Spinal cord (tissue), 10 donors: ENCODE data around the gene TMOD1. TPM values are rescaled to one million over a fixed set of nuclear protein-coding genes. Genes with fewer than 3 reads are reported as not detected.

ENCODE experiments used
- DNase-seq, 6 donors: peaks; one replicate each; pipeline versions ENCODE4 v3.0.0 to v3.0.0-alpha.2; 2013 to 2015; ENCODE audit warnings: low spot score in 6 of 6, low read depth in 4 of 6
- H3K27ac ChIP-seq: one replicate; pipeline ENCODE4 v1.5.1; 2013; ENCODE audit warnings: low read depth, low read length, control low read depth
- H3K27me3 ChIP-seq: one replicate; pipeline ENCODE4 v1.6.1; 2013; ENCODE audit warnings: low read length; ENCODE audit not compliant: control insufficient read depth, insufficient read depth
- H3K36me3 ChIP-seq: one replicate; pipeline ENCODE4 v1.6.1; 2013; ENCODE audit warnings: low read length; ENCODE audit not compliant: control insufficient read depth, insufficient read depth
- H3K4me1 ChIP-seq: one replicate; pipeline ENCODE4 v1.6.1; 2013; ENCODE audit warnings: low read length; ENCODE audit not compliant: control insufficient read depth, insufficient read depth
- H3K4me3 ChIP-seq: one replicate; pipeline ENCODE4 v1.5.1; 2013; ENCODE audit warnings: low read depth, low read length, control low read depth
- H3K9me3 ChIP-seq: one replicate; pipeline ENCODE4 v1.6.1; 2013; ENCODE audit warnings: low read length; ENCODE audit not compliant: control insufficient read depth, insufficient read depth
- WGBS: methylation state at CpG from one replicate; pipeline ENCODE4 v1.1.5; 2013; ENCODE audit warnings: missing lambda C conversion rate; ENCODE audit not compliant: insufficient coverage; 5-methylcytosine and 5-hydroxymethylcytosine counted together
- polyA plus RNA-seq, 2 donors: library from polyadenylated mRNA; unstranded; fragments of 120-200 nt; gene quantifications; one replicate each; pipeline ENCODE4 v1.2.1, GENCODE V29; 2013; ENCODE audit not compliant: insufficient read length in 2 of 2
- total RNA-seq, 2 donors: library from RNA; depleted of rRNA in 1 of 2; stranded (reverse); fragments of 120-200 nt in 1 of 2; fragments of >200 nt in 1 of 2; gene quantifications; one replicate each; pipeline versions ENCODE4 v1.2.3 to v1.2.4, GENCODE V29; 2013 to 2014
- donor health status: healthy.

Gene TMOD1
- total and polyA plus RNA-seq, 4 donors = 27.3 to 104 (median 57.4) TPM

DNA sequence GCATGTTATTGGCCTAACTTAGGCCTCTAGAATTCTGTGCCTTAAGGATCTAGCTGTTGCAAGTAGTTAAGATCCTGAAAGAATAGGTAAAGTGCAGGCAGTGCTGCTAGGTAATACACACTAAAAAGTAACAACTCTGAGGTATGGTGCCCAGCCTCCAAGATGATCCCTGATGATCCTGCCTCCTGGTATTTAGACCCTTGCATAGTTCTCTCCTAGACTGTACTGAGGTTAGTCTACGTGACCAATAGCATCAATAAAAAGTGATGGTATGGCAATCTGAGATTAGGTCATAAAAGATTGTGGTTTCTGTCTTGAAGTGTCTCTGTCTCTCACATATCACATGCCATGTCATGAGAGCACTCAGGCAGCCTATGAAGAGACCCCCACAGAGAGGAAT, 122.5 kb downstream of the TMOD1 start:
- WGBS = no CpG with 5 or more reads among the region's 1 CpG
- no peak overlapping the region for H3K4me3 ChIP-seq
- H3K36me3 ChIP-seq = peaks cover 10% of the 10 kb centered on the region
- no peak for DNase-seq
- H3K9me3 ChIP-seq = no peaks in the 10 kb centered on the region
- no peaks in the 10 kb centered on the region for H3K27me3 ChIP-seq
- H3K4me1 ChIP-seq = no peaks in the 10 kb centered on the region
- no peak overlapping the region for H3K27ac ChIP-seq

DNA sequence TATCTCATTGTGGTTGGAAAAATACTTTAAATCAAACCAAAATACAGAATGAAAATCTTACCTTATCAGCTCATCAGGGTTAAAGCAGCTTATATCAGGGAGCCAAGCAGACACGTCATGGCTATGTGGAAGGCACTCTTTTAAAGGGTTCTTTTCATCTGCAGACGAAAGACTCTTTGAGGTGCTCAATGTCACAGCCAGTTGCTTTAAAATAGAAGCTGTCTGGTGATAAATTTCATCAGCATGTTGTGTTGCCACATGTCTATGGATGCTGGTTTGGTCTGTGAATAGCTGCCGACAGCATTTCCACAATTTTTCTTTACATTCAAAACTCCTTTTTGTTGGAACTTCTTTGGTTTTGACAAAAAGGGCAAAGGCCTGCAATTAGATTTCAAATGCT, 124.2 kb downstream of the TMOD1 start:
- H3K27ac ChIP-seq = no peak overlapping the region
- H3K4me1 ChIP-seq = no peaks in the 10 kb centered on the region
- H3K36me3 ChIP-seq = peaks cover 10% of the 10 kb centered on the region
- H3K4me3 ChIP-seq = no peak overlapping the region
- H3K27me3 ChIP-seq = no peaks in the 10 kb centered on the region
- no peaks in the 10 kb centered on the region for H3K9me3 ChIP-seq
- WGBS = 60% methylated on average over 1 of the region's 3 CpGs
- no peak for DNase-seq

DNA sequence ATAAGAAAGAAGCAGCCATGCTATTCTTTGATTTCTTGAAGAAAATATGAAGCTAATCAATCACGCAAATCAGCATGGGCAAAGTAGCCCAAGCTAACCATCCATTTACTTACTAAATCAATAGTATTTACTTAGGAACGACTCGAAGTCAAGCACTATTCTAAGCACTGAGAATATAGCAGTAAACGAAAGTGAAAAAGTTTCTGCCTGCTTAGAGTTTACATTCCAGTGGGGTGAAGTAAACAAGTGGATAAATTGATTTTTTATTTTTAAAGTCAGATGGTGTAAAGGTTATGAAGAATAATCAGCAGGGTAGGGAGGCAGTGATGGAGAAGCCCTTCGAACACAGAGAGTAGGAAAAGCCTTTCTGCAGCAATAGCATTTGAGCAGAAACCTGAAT, 126.2 kb downstream of the TMOD1 start:
- H3K9me3 ChIP-seq = no peaks in the 10 kb centered on the region
- H3K27ac ChIP-seq = no peak overlapping the region
- H3K36me3 ChIP-seq = peaks cover 5% of the 10 kb centered on the region
- no peak overlapping the region for H3K4me3 ChIP-seq
- peaks cover 16% of the 10 kb centered on the region for H3K4me1 ChIP-seq
- WGBS = no CpG with 5 or more reads among the region's 5 CpGs
- no peaks in the 10 kb centered on the region for H3K27me3 ChIP-seq
- no peak for DNase-seq

DNA sequence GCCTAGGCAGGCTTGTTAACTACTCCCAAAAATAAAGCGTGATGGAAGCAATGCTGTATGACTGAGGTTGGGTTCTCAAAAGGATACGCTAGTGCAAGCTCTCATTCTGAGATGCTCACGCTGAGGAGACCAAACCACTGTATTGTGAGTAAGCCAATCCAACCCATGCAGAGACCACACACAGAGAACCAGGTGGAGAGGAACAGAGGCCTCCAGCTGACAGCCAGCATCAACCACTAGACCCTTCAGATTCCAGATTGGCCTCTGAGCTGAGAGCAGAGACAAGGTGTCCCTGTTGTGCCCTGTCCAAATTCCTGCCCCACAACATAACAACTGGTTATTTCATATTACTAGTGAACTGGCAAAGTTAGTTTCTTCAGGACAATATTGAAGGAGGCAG, 127.2 kb downstream of the TMOD1 start:
- DNase-seq = no peak
- H3K27me3 ChIP-seq = no peaks in the 10 kb centered on the region
- WGBS = no CpG with 5 or more reads among the region's 3 CpGs
- peaks cover 16% of the 10 kb centered on the region for H3K4me1 ChIP-seq
- H3K4me3 ChIP-seq = no peak overlapping the region
- H3K9me3 ChIP-seq = no peaks in the 10 kb centered on the region
- H3K36me3 ChIP-seq = peaks cover 3% of the 10 kb centered on the region
- no peak overlapping the region for H3K27ac ChIP-seq

DNA sequence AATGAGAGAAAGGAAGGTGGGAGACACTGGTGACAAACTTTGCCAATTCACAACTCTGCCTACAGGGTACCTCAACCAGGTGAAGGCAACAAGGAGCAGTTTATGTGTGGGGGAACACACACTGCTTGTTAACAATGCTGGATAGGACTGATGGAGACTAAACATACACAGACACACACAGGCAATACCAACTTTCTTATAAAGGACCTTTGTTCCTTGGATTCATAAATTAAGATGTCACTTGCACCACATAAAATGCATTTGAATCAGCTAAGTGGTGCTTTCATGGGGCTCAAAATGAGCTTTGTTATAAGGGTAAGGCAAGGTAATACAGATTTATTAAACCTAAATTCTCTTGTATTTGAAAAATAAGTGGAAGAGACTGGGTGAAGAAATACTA, 127.7 kb downstream of the TMOD1 start:
- DNase-seq = no peak
- no peaks in the 10 kb centered on the region for H3K36me3 ChIP-seq

DNA sequence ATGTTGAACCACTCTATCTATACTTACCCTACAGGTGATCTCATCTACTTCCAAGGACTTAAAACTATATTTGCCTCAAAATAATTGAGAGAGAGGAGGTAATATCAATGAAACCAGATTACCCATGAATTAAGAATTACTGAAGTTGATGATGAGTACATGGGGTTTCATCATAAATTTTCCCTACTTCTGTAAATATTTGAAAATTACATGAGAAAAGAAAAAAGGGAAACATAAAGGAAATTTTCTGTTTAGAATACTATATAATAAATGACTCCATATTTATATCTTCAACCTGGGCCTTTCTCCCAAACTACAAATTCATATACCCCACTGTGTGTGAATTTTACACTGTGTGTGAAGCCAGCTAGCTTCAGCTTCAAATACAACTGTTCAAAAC, 129.1 kb downstream of the TMOD1 start:
- no peak overlapping the region for H3K4me3 ChIP-seq
- H3K27ac ChIP-seq = no peak overlapping the region
- no peaks in the 10 kb centered on the region for H3K27me3 ChIP-seq
- no peak for DNase-seq
- no peaks in the 10 kb centered on the region for H3K36me3 ChIP-seq
- peaks cover 21% of the 10 kb centered on the region for H3K4me1 ChIP-seq
- H3K9me3 ChIP-seq = no peaks in the 10 kb centered on the region

More for the DNA sequence above, 127.7 kb downstream of the TMOD1 start:
- H3K4me3 ChIP-seq = no peak overlapping the region
- H3K27me3 ChIP-seq = no peaks in the 10 kb centered on the region
- no peak overlapping the region for H3K27ac ChIP-seq
- H3K4me1 ChIP-seq = peaks cover 16% of the 10 kb centered on the region
- no peaks in the 10 kb centered on the region for H3K9me3 ChIP-seq

DNA sequence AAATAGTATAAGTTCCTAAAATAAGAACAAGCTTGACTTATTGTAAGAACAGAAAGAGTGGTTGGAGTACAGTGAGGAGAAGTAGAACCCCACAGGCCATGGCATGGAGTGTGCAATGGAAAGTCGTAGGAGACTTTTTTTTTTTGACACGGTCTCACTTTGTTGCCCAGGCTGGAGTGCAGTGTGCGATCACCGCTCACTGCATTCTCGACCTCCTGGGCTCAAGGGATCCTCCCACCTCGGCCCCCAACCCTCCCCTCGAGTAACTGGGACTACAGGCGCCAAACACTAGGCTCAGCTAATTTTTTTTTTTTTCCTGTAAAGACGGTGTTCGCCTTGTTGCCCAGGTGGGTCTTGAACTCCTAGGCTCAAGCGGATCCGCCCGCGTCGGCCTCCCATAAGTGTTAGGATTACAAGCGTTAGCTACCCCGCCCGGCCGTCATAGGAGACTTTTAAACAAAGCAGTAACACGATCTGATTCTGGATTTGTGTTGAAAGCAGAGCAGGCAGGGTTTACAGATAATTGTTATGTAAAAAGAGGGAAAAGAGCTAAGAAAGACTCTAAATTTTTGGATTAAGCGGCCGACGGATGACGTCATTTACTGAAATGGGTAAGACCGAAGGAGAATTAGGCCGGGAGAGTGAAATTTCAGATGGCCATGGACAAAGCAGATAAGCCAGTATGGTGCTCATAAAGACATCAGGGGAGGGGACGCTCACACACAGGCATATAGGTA, 130.9 kb downstream of the TMOD1 start:
- no peaks in the 10 kb centered on the region for H3K27me3 ChIP-seq
- WGBS = 0% methylated on average over 25 of the region's 27 CpGs
- H3K9me3 ChIP-seq = no peaks in the 10 kb centered on the region
- peaks cover 22% of the 10 kb centered on the region for H3K4me1 ChIP-seq
- H3K36me3 ChIP-seq = no peaks in the 10 kb centered on the region
- H3K4me3 ChIP-seq = peak overlapping the region; percentile 86
- peak in 2 of 6 donors; percentile 54 to 62 for DNase-seq
- H3K27ac ChIP-seq = peak overlapping the region; percentile 100

DNA sequence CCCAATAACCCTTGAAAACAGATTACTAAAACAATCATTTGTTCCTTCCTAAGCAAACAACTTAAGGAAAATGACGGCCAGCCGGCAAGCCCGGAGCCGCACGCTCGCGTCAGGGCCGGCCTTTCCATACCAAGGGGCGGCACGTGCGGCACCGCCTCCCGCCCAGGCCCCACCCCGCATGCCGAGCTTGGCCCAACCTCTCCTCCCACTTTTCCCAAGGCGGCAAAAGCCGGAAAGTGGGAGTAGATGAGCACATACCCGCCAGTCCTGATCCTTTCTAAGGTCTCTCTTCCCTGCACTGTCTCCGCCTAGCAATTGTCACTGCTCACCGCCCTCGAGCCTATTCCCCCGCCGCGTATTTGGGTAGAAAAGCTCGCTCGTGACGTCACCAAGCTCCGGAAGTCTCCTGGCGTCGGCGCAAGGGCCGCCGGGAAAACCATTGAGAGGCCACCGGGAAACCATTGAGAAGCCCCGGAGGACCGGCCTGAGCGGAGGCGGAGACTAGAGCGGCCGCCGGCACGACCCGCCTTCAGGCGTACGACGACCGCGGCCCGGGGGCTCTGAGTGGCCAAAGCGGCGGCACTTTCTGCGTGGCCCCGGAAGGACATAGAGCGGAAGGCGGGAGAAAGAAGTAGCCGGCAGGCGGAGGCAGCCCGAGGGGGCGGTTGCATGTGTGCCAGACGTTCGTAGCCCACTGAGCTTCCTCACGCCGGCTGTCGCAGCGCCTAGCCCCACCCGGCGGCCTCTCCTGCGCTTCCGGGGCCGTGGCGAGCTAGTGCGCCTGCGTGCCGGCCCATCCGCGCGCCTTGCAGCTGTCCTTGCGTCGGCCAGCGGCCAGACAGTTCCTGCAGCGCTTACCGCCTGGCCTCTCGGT, 131.8 kb downstream of the TMOD1 start, which contains the start of the genes NCBP1 and TSTD2:
Gene NCBP1, plus strand, starts transcription at position 837 of the 874 bp plus-strand sequence. CDS start 61 bp downstream, outside the sequence.
Gene TSTD2, minus strand, starts transcription at position 384 of the 874 bp plus-strand sequence. CDS start 5,806 bp downstream, outside the sequence.
- Histone ChIP-seq H3K4me1 (peaks cover 22% of the 10 kb centered on the region), H3K27me3 (no peaks in the 10 kb centered on the region), H3K9me3 (no peaks in the 10 kb centered on the region), H3K27ac (peak within 1 kb of the TSS; percentile 100), H3K36me3 (no peaks in the 10 kb centered on the region), H3K4me3 (peak within 1 kb of the TSS; percentile 86)
- DNase-seq = peak; percentile 95 to 99 (median 98)
- WGBS = 0% methylated on average over 83 of the region's 83 CpGs

DNA sequence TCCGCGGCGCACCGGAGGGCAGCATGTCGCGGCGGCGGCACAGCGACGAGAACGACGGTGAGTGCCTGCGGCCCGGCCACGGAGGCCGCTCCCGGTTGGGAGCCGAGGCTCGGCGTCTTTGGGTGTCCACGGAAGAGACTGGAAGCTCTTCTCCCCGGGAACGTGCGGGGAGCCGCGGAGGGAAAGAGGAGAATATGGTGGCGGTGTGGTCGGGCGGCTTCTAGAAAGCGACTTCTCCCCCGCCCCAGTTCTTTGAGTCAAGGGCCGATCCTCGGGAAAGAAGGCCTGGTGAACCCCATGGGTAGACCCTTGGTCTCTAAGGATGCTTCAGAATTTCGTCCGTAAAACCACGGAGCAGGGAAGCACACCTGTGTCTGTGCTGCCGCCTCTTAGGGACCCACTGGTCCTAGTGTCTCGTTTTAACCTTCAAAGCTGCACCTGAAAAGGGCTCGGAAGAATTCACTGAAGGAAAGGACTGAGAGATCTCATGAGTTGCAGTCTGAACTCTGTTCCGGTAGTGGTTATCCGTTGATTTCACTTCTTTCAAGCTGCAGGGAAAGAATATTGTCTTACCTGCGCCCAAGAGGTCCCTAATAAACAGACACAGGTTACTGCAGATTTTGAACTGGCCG, 132.5 kb downstream of the TMOD1 start:
- 0% methylated on average over 43 of the region's 43 CpGs for WGBS

More for the DNA sequence above, 132.5 kb downstream of the TMOD1 start:
- no peaks in the 10 kb centered on the region for H3K36me3 ChIP-seq
- no peaks in the 10 kb centered on the region for H3K27me3 ChIP-seq
- peaks cover 22% of the 10 kb centered on the region for H3K4me1 ChIP-seq
- H3K4me3 ChIP-seq = peak overlapping the region; percentile 86
- peak overlapping the region; percentile 100 for H3K27ac ChIP-seq
- no peaks in the 10 kb centered on the region for H3K9me3 ChIP-seq
- DNase-seq = no peak
